NCI-H2171 treated with DMSO at 0.1 percent for 48 hours (cell line): ENCODE measurements around the gene CCL11.
"Not testable (repeated sequence)": the region's sequence is repeated elsewhere in the genome, so short reads cannot be mapped to it uniquely, and the experiment has no call there.

ENCODE experiments used
- DNase-seq: peaks from one replicate; lab custom pipeline; 2025; lab: John Stamatoyannopoulos, UW

The CCL11 gene

GRCh38 chr17:34307110-34307509, 21.6 kb downstream of the CCL11 start:
- no peak for DNase-seq

GRCh38 chr17:34308371-34308770, 22.8 kb downstream of the CCL11 start:
- no peak for DNase-seq

- DNase-seq, result no peak
Measured at GRCh38 chr17:34311291-34311690, 25.7 kb downstream of the CCL11 start.

- no peak for DNase-seq
Measured at GRCh38 chr17:34312080-34312479, 26.5 kb downstream of the CCL11 start.

GRCh38 chr17:34313164-34313563, 27.6 kb downstream of the CCL11 start:
- no peak for DNase-seq

GRCh38 chr17:34314279-34314678, 28.7 kb downstream of the CCL11 start:
- DNase-seq, result no peak

GRCh38 chr17:34318474-34318873, 32.9 kb downstream of the CCL11 start:
- no peak for DNase-seq

- no peak for DNase-seq
Measured at GRCh38 chr17:34319039-34319483, 33.5 kb downstream of the CCL11 start, which contains the start of gene CCL8. Gene CCL8 (plus strand): TSS chr17:34319435. CDS start chr17:34319502, 67 bp downstream.

GRCh38 chr17:34321964-34322363, 36.4 kb downstream of the CCL11 start:
- DNase-seq, result no peak

- not testable (repeated sequence) for DNase-seq
Measured at GRCh38 chr17:34327580-34327979, 42.0 kb downstream of the CCL11 start.

- no peak for DNase-seq
Measured at GRCh38 chr17:34337701-34338100, 52.2 kb downstream of the CCL11 start.
